Smooth muscle cell of bladder (primary cell): Measurements from ENCODE around the gene DSCAML1. TPM values are rescaled to one million over a fixed set of nuclear protein-coding genes. Genes with fewer than 3 reads are reported as not detected.

ENCODE experiments used
- total RNA-seq: library from RNA; depleted of rRNA; stranded (reverse); fragments of >200 nt; gene quantifications from 2 replicates; pipeline ENCODE4 v1.2.3, GENCODE V29; 2014

Gene DSCAML1
- not detected in 2 replicates for total RNA-seq

GRCh38 chr11:117796872-117797529 is at the start of gene DSCAML1:
DSCAML1 (minus strand) TSS chr11:117797216; CDS start chr11:117797079, 137 bp downstream.

DNA sequence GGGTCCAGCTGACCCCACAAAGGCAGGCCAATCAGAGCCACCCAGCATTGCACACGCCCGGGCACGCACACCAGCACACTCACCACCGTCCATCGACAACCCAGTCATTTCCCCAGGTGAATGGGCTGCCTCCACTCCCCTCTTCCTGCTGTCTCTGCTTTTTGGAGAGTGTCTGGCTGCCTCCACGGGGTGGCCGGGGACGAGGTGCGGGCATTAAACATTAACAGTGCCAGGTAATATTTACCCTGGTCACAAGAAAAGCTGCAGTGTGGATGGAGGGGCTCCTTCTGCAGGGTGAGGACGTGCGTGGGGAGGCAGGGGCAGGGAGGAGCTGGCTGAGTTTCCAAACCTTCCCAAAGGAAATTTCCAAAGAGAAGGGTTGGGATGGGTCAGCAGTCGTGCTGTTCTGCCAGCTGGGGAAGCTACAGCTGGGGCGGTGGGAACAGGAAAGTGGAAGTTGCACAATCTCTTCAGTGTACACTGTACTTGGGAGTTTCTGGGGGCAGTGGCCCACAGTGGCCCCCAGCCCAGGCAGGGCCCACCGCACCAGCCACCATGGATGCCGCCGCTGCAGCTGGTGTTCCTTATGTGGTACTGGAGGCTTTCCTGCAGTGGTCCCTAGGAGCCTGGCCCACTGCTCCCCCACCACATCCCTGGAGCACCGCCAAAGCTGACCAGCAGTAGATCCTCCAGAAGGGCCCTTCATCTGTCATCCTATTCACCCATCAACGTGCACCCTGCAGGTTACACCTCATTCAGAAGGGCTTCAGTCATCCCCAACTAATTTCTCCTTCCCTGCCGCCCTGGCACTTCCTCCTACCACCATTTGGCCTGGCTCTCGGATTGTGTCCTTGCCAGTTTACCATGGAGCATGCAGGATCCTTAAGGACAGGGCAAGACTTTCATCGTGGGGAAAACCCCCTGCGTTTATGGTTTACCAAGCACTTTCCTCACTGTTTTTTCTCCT is 27.8 kb upstream of the DSCAML1 start, which contains the start of gene FXYD2:
Gene FXYD2, minus strand, starts transcription at position 174 of the 967 bp plus-strand sequence. Its CDS starts 66 bp downstream, at position 108.

Other genes starting within 250 kb of the DSCAML1 start
- gene FXYD2, start 27.5 kb upstream of the DSCAML1 start, total RNA-seq = not detected in 2 replicates
- 0.37 TPM in 1 of 2 replicates, not detected in the other for gene FXYD6, start 79.4 kb upstream of the DSCAML1 start, total RNA-seq
- gene TMPRSS13, start 132.2 kb upstream of the DSCAML1 start, total RNA-seq = not detected in 2 replicates
- gene IL10RA, start 189.2 kb upstream of the DSCAML1 start, total RNA-seq = not detected in 2 replicates